ENCODE data around the gene SH2D5. TPM values are rescaled to one million over a fixed set of nuclear protein-coding genes. Genes with fewer than 3 reads are reported as not detected.

SH2D5 gene
- total RNA-seq, 1 experiment from 2014 or later = 10.4 TPM

DNA sequence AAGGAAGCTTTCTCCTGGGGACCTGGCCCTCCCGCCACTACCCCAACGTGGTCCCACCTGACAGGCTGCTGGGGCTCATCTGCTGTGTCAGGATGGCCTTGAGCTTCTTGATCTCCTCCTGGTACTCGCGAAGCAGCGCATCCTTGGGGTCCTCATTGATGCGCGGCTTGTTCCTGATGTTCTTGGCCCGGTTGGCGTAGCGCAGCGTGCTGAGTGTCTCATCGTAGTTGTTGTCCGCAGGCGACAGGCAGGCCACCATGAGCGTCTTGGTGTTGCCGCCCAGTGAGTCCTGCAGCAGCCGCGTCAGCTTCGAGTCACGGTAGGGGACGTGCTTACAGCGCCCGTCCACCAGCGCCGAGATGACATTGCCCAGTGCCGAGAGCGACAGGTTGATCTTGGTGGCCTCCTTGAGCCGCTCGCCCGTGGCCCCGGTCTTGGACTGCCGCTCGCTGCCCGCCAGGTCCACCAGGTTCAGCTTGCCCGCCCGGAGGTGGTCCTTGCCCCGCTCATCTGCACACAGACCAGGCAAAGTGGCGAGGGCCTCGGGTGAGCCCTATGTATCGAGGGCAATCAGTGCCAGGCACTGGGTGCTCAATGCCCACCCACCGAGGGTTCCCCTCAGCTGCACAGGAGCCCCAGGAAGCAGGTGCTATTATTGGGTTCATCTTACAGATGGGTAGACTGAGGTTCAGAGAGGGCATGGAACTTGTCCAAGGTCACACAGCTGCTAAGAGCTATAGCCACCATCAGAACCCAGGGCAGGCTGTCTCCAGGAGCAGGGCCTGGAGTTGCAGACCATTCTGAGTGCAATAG, 27.9 kb downstream of the SH2D5 start:
- Histone ChIP-seq H3K9ac (ENCODE audit: low read length) (no peak overlapping the region), H3K9me3 (ENCODE audit: control insufficient read depth in 1 of 2, insufficient read depth in 1 of 2, low read depth in 1 of 2, low read length in 2 of 2) (no peaks in the 10 kb centered on the region), H3K79me2 (ENCODE audit: insufficient read depth, low read length) (no peaks in the 10 kb centered on the region), H3K4me3 (replicated peaks in 1 of 2; ENCODE audit: low read depth in 1 of 2, low read length in 2 of 2) (no peak overlapping the region), H3K9me2 (ENCODE audit: insufficient read depth) (no peaks in the 10 kb centered on the region), H3K4me1 (ENCODE audit: control insufficient read depth in 1 of 2, insufficient read depth in 2 of 2, low read length in 2 of 2) (peaks cover 0 to under 1% of the 10 kb centered on the region in 2 experiments; a peak in 2 of 4 replicates), H4K20me1 (ENCODE audit: insufficient read depth) (no peaks in the 10 kb centered on the region), H3K36me3 (ENCODE audit: control insufficient read depth in 1 of 2, insufficient read depth in 2 of 2, low read length in 2 of 2) (no peaks in the 10 kb centered on the region), H3K27ac (ENCODE audit: low read depth, low read length) (no peak overlapping the region), H2AFZ (ENCODE audit: low read depth, low read length, poor library complexity, severe bottlenecking) (no peak overlapping the region), H3K27me3 (ENCODE audit: insufficient read depth, low read length) (no peaks in the 10 kb centered on the region), H3K4me2 (ENCODE audit: low read length) (no peak overlapping the region)
- RAD21 ChIA-PET (ENCODE audit: low non-redundant PET in 1 of 2, low total read pairs in 2 of 2, uncharacterized antibody in 2 of 2, unreplicated experiment in 2 of 2) = no interaction called here
- CTCF ChIA-PET = no interaction called here
- DNase-seq (ENCODE audit: low read depth, low spot score) = no peak
- POLR2A ChIA-PET = no interaction called here
- no peak for TF ChIP-seq EZH2 (IDR thresholded peaks at IDR 0.05)
- no peak for TF ChIP-seq SRF (IDR thresholded peaks at IDR 0.05; ENCODE audit: low read depth)
- no TSS peak for BruUV-seq (replicated peaks)
- intact Hi-C loops (cut with micrococcal nuclease) = no loop called here
- no peak for ATAC-seq

DNA sequence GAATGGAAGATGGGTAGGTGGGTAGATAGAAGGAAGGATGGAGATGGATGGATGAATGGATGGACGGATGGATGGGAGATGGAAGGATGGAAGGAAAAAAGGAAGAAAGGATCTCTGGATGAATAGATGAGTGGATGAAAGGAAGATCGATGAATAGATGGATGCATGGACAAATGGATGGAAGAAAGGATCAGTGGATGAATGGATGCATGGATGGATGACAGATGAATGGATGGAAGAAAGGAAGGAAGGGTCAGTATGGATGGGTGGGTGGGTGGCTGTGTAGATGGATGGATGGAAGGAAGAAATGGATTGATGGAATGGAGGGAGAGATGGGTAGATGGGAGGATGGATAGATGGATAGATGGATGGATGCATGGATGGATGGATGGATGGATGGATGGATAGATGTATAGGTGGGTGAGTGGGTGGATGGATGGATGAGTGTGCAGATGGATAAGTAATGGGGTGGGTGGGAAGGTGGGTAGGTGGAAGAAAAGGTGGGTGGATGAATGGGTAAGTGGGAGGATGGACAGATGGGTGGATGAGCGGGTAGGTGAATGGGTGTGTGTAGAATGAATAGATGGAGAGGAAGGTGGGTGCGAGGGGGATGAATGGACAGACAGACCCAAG, 29.3 kb downstream of the SH2D5 start:
- Histone ChIP-seq H3K4me3 (replicated peaks in 1 of 2; ENCODE audit: low read depth in 1 of 2, low read length in 2 of 2) (no peak overlapping the region), H3K27ac (ENCODE audit: low read depth, low read length) (no peak overlapping the region), H3K27me3 (ENCODE audit: insufficient read depth, low read length) (no peaks in the 10 kb centered on the region), H3K4me2 (ENCODE audit: low read length) (no peak overlapping the region), H3K9me3 (ENCODE audit: control insufficient read depth in 1 of 2, insufficient read depth in 1 of 2, low read depth in 1 of 2, low read length in 2 of 2) (no peaks in the 10 kb centered on the region), H3K9me2 (ENCODE audit: insufficient read depth) (no peaks in the 10 kb centered on the region), H3K4me1 (ENCODE audit: control insufficient read depth in 1 of 2, insufficient read depth in 2 of 2, low read length in 2 of 2) (peaks cover 11 to 14% of the 10 kb centered on the region in 2 experiments), H3K79me2 (ENCODE audit: insufficient read depth, low read length) (no peaks in the 10 kb centered on the region), H2AFZ (ENCODE audit: low read depth, low read length, poor library complexity, severe bottlenecking) (no peak overlapping the region), H3K36me3 (ENCODE audit: control insufficient read depth in 1 of 2, insufficient read depth in 2 of 2, low read length in 2 of 2) (no peaks in the 10 kb centered on the region), H4K20me1 (ENCODE audit: insufficient read depth) (no peaks in the 10 kb centered on the region), H3K9ac (ENCODE audit: low read length) (no peak overlapping the region)
- DNase-seq (ENCODE audit: low read depth, low spot score) (no peak), ATAC-seq (no peak)
- POLR2A ChIA-PET = no interaction called here
- CTCF ChIA-PET = no interaction called here
- no TSS peak for BruUV-seq (replicated peaks)
- TF ChIP-seq, protein P1, sequence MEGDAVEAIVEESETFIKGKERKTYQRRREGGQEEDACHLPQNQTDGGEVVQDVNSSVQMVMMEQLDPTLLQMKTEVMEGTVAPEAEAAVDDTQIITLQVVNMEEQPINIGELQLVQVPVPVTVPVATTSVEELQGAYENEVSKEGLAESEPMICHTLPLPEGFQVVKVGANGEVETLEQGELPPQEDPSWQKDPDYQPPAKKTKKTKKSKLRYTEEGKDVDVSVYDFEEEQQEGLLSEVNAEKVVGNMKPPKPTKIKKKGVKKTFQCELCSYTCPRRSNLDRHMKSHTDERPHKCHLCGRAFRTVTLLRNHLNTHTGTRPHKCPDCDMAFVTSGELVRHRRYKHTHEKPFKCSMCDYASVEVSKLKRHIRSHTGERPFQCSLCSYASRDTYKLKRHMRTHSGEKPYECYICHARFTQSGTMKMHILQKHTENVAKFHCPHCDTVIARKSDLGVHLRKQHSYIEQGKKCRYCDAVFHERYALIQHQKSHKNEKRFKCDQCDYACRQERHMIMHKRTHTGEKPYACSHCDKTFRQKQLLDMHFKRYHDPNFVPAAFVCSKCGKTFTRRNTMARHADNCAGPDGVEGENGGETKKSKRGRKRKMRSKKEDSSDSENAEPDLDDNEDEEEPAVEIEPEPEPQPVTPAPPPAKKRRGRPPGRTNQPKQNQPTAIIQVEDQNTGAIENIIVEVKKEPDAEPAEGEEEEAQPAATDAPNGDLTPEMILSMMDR (IDR thresholded peaks at IDR 0.05 in 2 of 3, conservative IDR thresholded peaks at IDR 0.05 in 1 of 3; ENCODE audit: borderline replicate concordance in 1 of 3, insufficient read depth in 1 of 3, low read depth in 2 of 3, low read length in 2 of 3) = no peak
- TF ChIP-seq, protein P2, sequence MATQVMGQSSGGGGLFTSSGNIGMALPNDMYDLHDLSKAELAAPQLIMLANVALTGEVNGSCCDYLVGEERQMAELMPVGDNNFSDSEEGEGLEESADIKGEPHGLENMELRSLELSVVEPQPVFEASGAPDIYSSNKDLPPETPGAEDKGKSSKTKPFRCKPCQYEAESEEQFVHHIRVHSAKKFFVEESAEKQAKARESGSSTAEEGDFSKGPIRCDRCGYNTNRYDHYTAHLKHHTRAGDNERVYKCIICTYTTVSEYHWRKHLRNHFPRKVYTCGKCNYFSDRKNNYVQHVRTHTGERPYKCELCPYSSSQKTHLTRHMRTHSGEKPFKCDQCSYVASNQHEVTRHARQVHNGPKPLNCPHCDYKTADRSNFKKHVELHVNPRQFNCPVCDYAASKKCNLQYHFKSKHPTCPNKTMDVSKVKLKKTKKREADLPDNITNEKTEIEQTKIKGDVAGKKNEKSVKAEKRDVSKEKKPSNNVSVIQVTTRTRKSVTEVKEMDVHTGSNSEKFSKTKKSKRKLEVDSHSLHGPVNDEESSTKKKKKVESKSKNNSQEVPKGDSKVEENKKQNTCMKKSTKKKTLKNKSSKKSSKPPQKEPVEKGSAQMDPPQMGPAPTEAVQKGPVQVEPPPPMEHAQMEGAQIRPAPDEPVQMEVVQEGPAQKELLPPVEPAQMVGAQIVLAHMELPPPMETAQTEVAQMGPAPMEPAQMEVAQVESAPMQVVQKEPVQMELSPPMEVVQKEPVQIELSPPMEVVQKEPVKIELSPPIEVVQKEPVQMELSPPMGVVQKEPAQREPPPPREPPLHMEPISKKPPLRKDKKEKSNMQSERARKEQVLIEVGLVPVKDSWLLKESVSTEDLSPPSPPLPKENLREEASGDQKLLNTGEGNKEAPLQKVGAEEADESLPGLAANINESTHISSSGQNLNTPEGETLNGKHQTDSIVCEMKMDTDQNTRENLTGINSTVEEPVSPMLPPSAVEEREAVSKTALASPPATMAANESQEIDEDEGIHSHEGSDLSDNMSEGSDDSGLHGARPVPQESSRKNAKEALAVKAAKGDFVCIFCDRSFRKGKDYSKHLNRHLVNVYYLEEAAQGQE (IDR thresholded peaks at IDR 0.05; ENCODE audit: low read depth) = no peak
- no peak for TF ChIP-seq EZH2 (IDR thresholded peaks at IDR 0.05)
- intact Hi-C loops (cut with micrococcal nuclease) = no loop called here
- RAD21 ChIA-PET (ENCODE audit: low non-redundant PET in 1 of 2, low total read pairs in 2 of 2, uncharacterized antibody in 2 of 2, unreplicated experiment in 2 of 2) = no interaction called here
